GM19397 (cell line): Measurements from ENCODE around the gene IRF6.

Experiments used
- ATAC-seq: cut with Tn5 transposase; IDR thresholded peaks from one replicate; pipeline ENCODE4 v1.9.1; 2021; ENCODE audit warnings: mild to moderate bottlenecking, moderate library complexity; ENCODE audit not compliant: unreplicated experiment

The IRF6 gene

GRCh38 chr1:209805875-209806760 is at the start of gene IRF6:
Gene IRF6 (minus strand): TSS chr1:209806142. CDS start chr1:209801413, 4,729 bp downstream.
- peak; percentile 95 for ATAC-seq

- ATAC-seq: no peak
These were observed 49.7 kb upstream of the IRF6 start for GRCh38 chr1:209855623-209856022.

GRCh38 chr1:209855006-209855405 is 49.1 kb upstream of the IRF6 start:
- ATAC-seq: no peak

- no peak for ATAC-seq
These were observed 48.3 kb upstream of the IRF6 start for GRCh38 chr1:209854196-209854595.

- ATAC-seq: no peak
These were observed 47.7 kb upstream of the IRF6 start for GRCh38 chr1:209853676-209854075.

GRCh38 chr1:209850342-209850979 is 44.5 kb upstream of the IRF6 start:
- no peak for ATAC-seq

GRCh38 chr1:209849388-209849787 is 43.4 kb upstream of the IRF6 start:
- ATAC-seq: no peak

- ATAC-seq: no peak
These were observed 39.4 kb upstream of the IRF6 start for GRCh38 chr1:209845408-209845725.

- ATAC-seq: no peak
These were observed 38.9 kb upstream of the IRF6 start for GRCh38 chr1:209844695-209845407.

GRCh38 chr1:209840611-209841010 is 34.7 kb upstream of the IRF6 start:
- ATAC-seq: no peak

GRCh38 chr1:209839875-209840546 is 34.1 kb upstream of the IRF6 start:
- no peak for ATAC-seq

- no peak for ATAC-seq
These were observed 32.6 kb upstream of the IRF6 start for GRCh38 chr1:209838537-209838936.

- ATAC-seq: no peak
These were observed 31.7 kb upstream of the IRF6 start for GRCh38 chr1:209837671-209838070.

- no peak for ATAC-seq
These were observed 29.9 kb upstream of the IRF6 start for GRCh38 chr1:209835782-209836298.

GRCh38 chr1:209831615-209832014 is 25.7 kb upstream of the IRF6 start:
- no peak for ATAC-seq

- no peak for ATAC-seq
These were observed 24.8 kb upstream of the IRF6 start for GRCh38 chr1:209830722-209831121.

GRCh38 chr1:209829716-209830115 is 23.8 kb upstream of the IRF6 start:
- ATAC-seq: no peak

- peak; percentile 95 for ATAC-seq
These were observed 21.7 kb upstream of the IRF6 start, which contains the start of gene UTP25 for GRCh38 chr1:209827384-209828262. Gene UTP25 (plus strand): TSS chr1:209827972. CDS start chr1:209828064, 92 bp downstream.

GRCh38 chr1:209825591-209826434 is 19.9 kb upstream of the IRF6 start:
- ATAC-seq: no peak
